IMR-90 (cell line): ENCODE data around the gene NAPSA. TPM values are rescaled to one million over a fixed set of nuclear protein-coding genes. Genes with fewer than 3 reads are reported as not detected.

ENCODE experiments used
- ATAC-seq: fragments of 200-7000 bp; cut with Tn5 transposase; 2 replicates; pipeline ENCODE4 v1.9.1; 2020; ENCODE audit warnings: low read depth, mild to moderate bottlenecking, moderate library complexity
- BruUV-seq: library from RNA; stranded (reverse); fragments of 400-500 nt; replicated peaks from 2 replicates; lab custom pipeline; 2021; lab: Mats Ljungman, UMichigan
- CTCF ChIA-PET: fragments of 300-600 bp; formaldehyde crosslinking; extraction: SDS; loops from one replicate; lab custom pipeline; 2021; ENCODE audit warnings: antibody characterized with exemption; lab: Yijun Ruan, JAX
- POLR2A ChIA-PET: fragments of 300-600 bp; sonication (Branson Sonifier 250); formaldehyde crosslinking; loops from one replicate; lab custom pipeline; 2022; ENCODE audit warnings: antibody characterized with exemption; ENCODE audit not compliant: unreplicated experiment; lab: Charles Lee
- DNase-seq: peaks from one replicate; pipeline ENCODE4 v3.0.0; 2013
- H2AFZ ChIP-seq: replicated peaks from 2 replicates; pipeline ENCODE3; 2013; ENCODE audit warnings: low read length, mild to moderate bottlenecking; ENCODE audit not compliant: poor library complexity
- H2AK5ac ChIP-seq: 2 replicates; pipeline ENCODE4 v1.6.1; 2013; ENCODE audit warnings: low read depth, low read length, inconsistent platforms
- H2AK9ac ChIP-seq: replicated peaks from 2 replicates; pipeline ENCODE3; 2013; ENCODE audit warnings: mild to moderate bottlenecking, low read depth, low read length, moderate library complexity; ENCODE audit not compliant: poor library complexity
- H2BK120ac ChIP-seq: 2 replicates; pipeline ENCODE4 v1.6.1; 2013; ENCODE audit warnings: low read depth, low read length, inconsistent platforms
- H2BK15ac ChIP-seq: 3 replicates; pipeline ENCODE4 v1.6.1; 2013; ENCODE audit warnings: low read depth, low read length, inconsistent platforms
- H2BK20ac ChIP-seq: 2 replicates; pipeline ENCODE4 v1.6.1; 2013; ENCODE audit warnings: low read depth, mild to moderate bottlenecking, inconsistent platforms, low read length, moderate library complexity
- H2BK5ac ChIP-seq: 2 replicates; pipeline ENCODE4 v1.6.1; 2013; ENCODE audit warnings: mild to moderate bottlenecking, low read depth, low read length, inconsistent platforms; ENCODE audit not compliant: poor library complexity, severe bottlenecking
- H3K14ac ChIP-seq: replicated peaks from 2 replicates; pipeline ENCODE4 v1.6.1; 2013; ENCODE audit warnings: low read depth, low read length, inconsistent platforms
- H3K18ac ChIP-seq: 2 replicates; pipeline ENCODE4 v1.6.1; 2013; ENCODE audit warnings: low read depth, low read length, control low read depth
- H3K23ac ChIP-seq: 2 replicates; pipeline ENCODE4 v1.6.1; 2013; ENCODE audit warnings: low read depth, low read length, inconsistent platforms
- H3K27ac ChIP-seq: 2 replicates; pipeline ENCODE4 v1.5.1; 2013; ENCODE audit warnings: mild to moderate bottlenecking, control low read depth, low read length; ENCODE audit not compliant: insufficient read depth
- H3K27me3 ChIP-seq: 2 replicates; pipeline ENCODE4 v1.6.1; 2013; ENCODE audit warnings: low read length; ENCODE audit not compliant: control insufficient read depth, insufficient read depth
- H3K36me3 ChIP-seq: 2 replicates; pipeline ENCODE4 v1.6.1; 2013; ENCODE audit warnings: low read length, mixed read lengths; ENCODE audit not compliant: control insufficient read depth, insufficient read depth
- H3K4ac ChIP-seq: 2 replicates; pipeline ENCODE4 v1.6.1; 2013; ENCODE audit warnings: low read depth, low read length, inconsistent platforms
- H3K4me1 ChIP-seq: 2 replicates; pipeline ENCODE4 v1.6.1; 2013; ENCODE audit warnings: low read length, mixed read lengths; ENCODE audit not compliant: control insufficient read depth, insufficient read depth
- H3K4me2 ChIP-seq: 2 replicates; pipeline ENCODE4 v1.6.1; 2013; ENCODE audit warnings: low read depth, mild to moderate bottlenecking, control low read depth, low read length, moderate library complexity
- H3K4me3 ChIP-seq: 2 replicates; pipeline ENCODE4 v1.5.1; 2013; ENCODE audit warnings: low read depth, mild to moderate bottlenecking, control low read depth, low read length, moderate library complexity; ENCODE audit not compliant: insufficient read depth
- H3K56ac ChIP-seq: 2 replicates; pipeline ENCODE4 v1.6.1; 2013; ENCODE audit warnings: low read length, inconsistent platforms; ENCODE audit not compliant: insufficient read depth; ENCODE audit errors: extremely low read depth
- H3K79me1 ChIP-seq, 2 experiments: 2 replicates each; pipeline ENCODE4 v1.6.1; 2013; ENCODE audit warnings: low read length in 2 of 2, inconsistent platforms in 1 of 2, low read depth in 1 of 2
- H3K9ac ChIP-seq: 2 replicates; pipeline ENCODE4 v1.6.1; 2013; ENCODE audit warnings: low read depth, low read length, control low read depth
- H3K9me1 ChIP-seq: 2 replicates; pipeline ENCODE4 v1.6.1; 2013; ENCODE audit warnings: low read length, inconsistent platforms; ENCODE audit not compliant: insufficient read depth
- H3K9me3 ChIP-seq: 2 replicates; pipeline ENCODE4 v1.6.1; 2013; ENCODE audit warnings: low read length; ENCODE audit not compliant: control insufficient read depth, insufficient read depth
- H4K20me1 ChIP-seq: 2 replicates; pipeline ENCODE4 v1.6.1; 2013; ENCODE audit warnings: low read length, inconsistent platforms; ENCODE audit not compliant: insufficient read depth
- H4K5ac ChIP-seq: 2 replicates; pipeline ENCODE4 v1.6.1; 2013; ENCODE audit warnings: mild to moderate bottlenecking, low read depth, low read length, control low read depth
- H4K8ac ChIP-seq, 2 experiments: 2 replicates each; pipeline ENCODE4 v1.6.1; 2013; ENCODE audit warnings: low read depth in 2 of 2, low read length in 2 of 2, control low read depth in 1 of 2, inconsistent platforms in 1 of 2
- H4K91ac ChIP-seq: 2 replicates; pipeline ENCODE4 v1.6.1; 2013; ENCODE audit warnings: low read depth, low read length, inconsistent platforms; ENCODE audit not compliant: insufficient read depth
- CHD1 ChIP-seq: IDR thresholded peaks from 2 replicates; pipeline ENCODE4 v1.6.1; 2012; ENCODE audit warnings: low read depth, low read length, improper control_type of control experiment
- ELK1 ChIP-seq: fragments of 150-350 bp; IDR thresholded peaks from 2 replicates; pipeline ENCODE4 v1.6.1; 2016; ENCODE audit warnings: low read depth, mild to moderate bottlenecking, low read length, moderate library complexity, borderline replicate concordance
- RCOR1 ChIP-seq: IDR thresholded peaks from 2 replicates; pipeline ENCODE4 v1.6.1; 2012; ENCODE audit warnings: mild to moderate bottlenecking, low read length, improper control_type of control experiment; ENCODE audit not compliant: insufficient replicate concordance
- SMC3 ChIP-seq: fragments of 150-350 bp; IDR thresholded peaks from 2 replicates; pipeline ENCODE4 v1.6.1; 2016; ENCODE audit warnings: low read depth, mild to moderate bottlenecking, antibody characterized with exemption, low read length, moderate library complexity
- WGBS, 2 experiments: methylation state at CpG; one replicate each; pipeline versions ENCODE4 v1.1.5 to v1.1.7; 2013; ENCODE audit warnings: missing lambda C conversion rate in 2 of 2; ENCODE audit not compliant: insufficient read length in 1 of 2; ENCODE audit errors: extremely low coverage in 2 of 2; 5-methylcytosine and 5-hydroxymethylcytosine counted together
- dilution Hi-C: fragments of 300-500 bp; cut with HindIII; formaldehyde crosslinking; loops from one replicate; pipeline ENCODE4 v1.14.3; 2018; ENCODE audit warnings: low sequenced_read_pairs; ENCODE audit not compliant: unreplicated experiment
- in situ Hi-C: fragments of 300-500 bp; cut with MboI; formaldehyde crosslinking; loops from 3 replicates; pipeline ENCODE4 v1.14.3; 2019; ENCODE audit warnings: low sequenced_read_pairs, inconsistent platforms, mixed read lengths
- intact Hi-C: fragments of 100-400 bp; cut with micrococcal nuclease; formaldehyde crosslinking; loops from 2 replicates; pipeline ENCODE4 v1.10.0; 2022
- polyA plus RNA-seq, 3 experiments: library from polyadenylated mRNA; depleted of rRNA; stranded (reverse); fragments of >200 nt; gene quantifications; 2 replicates each; pipeline ENCODE4 v1.2.3, GENCODE V29; 2012; ENCODE audit warnings: low replicate concordance in 1 of 3
- total RNA-seq: library from RNA; depleted of rRNA; stranded (reverse); fragments of >200 nt; gene quantifications from 2 replicates; pipeline ENCODE4 v1.2.3, GENCODE V29; 2012
- TF ChIP-seq, protein P1 (sequence below): conservative IDR thresholded peaks from 2 replicates; pipeline ENCODE4 v1.5.1; 2012; ENCODE audit warnings: mild to moderate bottlenecking, low read depth, low read length, improper control_type of control experiment

The NAPSA gene
- total and polyA plus RNA-seq, 2 of the 4 experiments (the other 2 are of a cell fraction), result 0.39 TPM; not detected in 1

DNA sequence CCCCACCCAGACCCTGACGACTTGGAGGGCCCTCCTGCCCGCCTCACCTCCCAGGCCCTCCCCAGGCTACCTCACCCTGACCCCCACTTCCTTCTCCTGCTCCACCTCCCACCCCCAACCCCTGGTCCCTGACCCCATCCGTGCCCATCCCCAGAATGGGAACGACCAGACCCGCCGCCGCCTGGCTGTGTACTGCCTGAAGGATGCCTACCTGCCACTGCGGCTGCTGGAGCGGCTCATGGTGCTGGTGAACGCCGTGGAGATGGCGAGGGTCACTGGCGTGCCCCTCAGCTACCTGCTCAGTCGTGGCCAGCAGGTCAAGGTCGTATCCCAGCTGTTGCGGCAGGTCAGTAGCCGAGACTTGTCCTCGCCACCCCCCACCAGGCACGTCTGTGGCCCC is 41.4 kb upstream of the NAPSA start:
- CTCF ChIA-PET, result no interaction called here
- Histone ChIP-seq H4K5ac (no peak overlapping the region), H3K4me3 (no peak overlapping the region), H3K9ac (no peak overlapping the region), H2BK5ac (no peak overlapping the region), H3K27ac (no peak overlapping the region), H2AK9ac (no peak overlapping the region), H4K8ac (no peak overlapping the region), H2AFZ (no peak overlapping the region), H3K18ac (no peak overlapping the region), H3K4ac (no peak overlapping the region), H3K79me1 (no peaks in the 10 kb centered on the region), H2AK5ac (no peak overlapping the region), H3K4me1 (no peaks in the 10 kb centered on the region), H3K9me1 (no peaks in the 10 kb centered on the region; the same call in 1 of the 2 replicates), H3K36me3 (peaks cover 14% of the 10 kb centered on the region), H2BK120ac (no peak overlapping the region), H3K56ac (no peak overlapping the region), H4K20me1 (no peaks in the 10 kb centered on the region), H3K23ac (no peak overlapping the region), H3K14ac (no peak overlapping the region), H2BK15ac (no peak overlapping the region), H4K91ac (no peak overlapping the region), H3K27me3 (no peaks in the 10 kb centered on the region), H3K4me2 (no peak overlapping the region), H2BK20ac (no peak overlapping the region), H3K9me3 (no peaks in the 10 kb centered on the region)
- POLR2A ChIA-PET, result no interaction called here
- DNase-seq (no peak), ATAC-seq (no peak)
- BruUV-seq, result no TSS peak
- WGBS, 2 experiments, result 97% methylated on average over 10 of the region's 19 CpGs; no CpG with 5 or more reads in 1 of the 2 experiments
- TF ChIP-seq ELK1, result no peak
- TF ChIP-seq SMC3, result no peak
- TF ChIP-seq CHD1, result no peak
- TF ChIP-seq, protein P1, sequence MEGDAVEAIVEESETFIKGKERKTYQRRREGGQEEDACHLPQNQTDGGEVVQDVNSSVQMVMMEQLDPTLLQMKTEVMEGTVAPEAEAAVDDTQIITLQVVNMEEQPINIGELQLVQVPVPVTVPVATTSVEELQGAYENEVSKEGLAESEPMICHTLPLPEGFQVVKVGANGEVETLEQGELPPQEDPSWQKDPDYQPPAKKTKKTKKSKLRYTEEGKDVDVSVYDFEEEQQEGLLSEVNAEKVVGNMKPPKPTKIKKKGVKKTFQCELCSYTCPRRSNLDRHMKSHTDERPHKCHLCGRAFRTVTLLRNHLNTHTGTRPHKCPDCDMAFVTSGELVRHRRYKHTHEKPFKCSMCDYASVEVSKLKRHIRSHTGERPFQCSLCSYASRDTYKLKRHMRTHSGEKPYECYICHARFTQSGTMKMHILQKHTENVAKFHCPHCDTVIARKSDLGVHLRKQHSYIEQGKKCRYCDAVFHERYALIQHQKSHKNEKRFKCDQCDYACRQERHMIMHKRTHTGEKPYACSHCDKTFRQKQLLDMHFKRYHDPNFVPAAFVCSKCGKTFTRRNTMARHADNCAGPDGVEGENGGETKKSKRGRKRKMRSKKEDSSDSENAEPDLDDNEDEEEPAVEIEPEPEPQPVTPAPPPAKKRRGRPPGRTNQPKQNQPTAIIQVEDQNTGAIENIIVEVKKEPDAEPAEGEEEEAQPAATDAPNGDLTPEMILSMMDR, result no peak
- no peak for TF ChIP-seq RCOR1
- dilution Hi-C loops, result no loop called here
- in situ Hi-C loops, result no loop called here
- intact Hi-C loops, result no loop called here
